ENCODE data around the gene UBE2S. TPM values are rescaled to one million over a fixed set of nuclear protein-coding genes. Genes with fewer than 3 reads are reported as not detected.

UBE2S gene
- 144 and 190 TPM in 2 replicates for total RNA-seq

GRCh38 chr19:55407550-55407799, at the start of gene UBE2S:
Gene UBE2S, minus strand, starts transcription at chr19:55407788. Its CDS starts 199 bp downstream, at chr19:55407589.

GRCh38 chr19:55443045-55443823, 35.6 kb upstream of the UBE2S start, which contains the start of gene SHISA7:
Gene SHISA7, minus strand, starts transcription at chr19:55443300. Its CDS starts 437 bp downstream, at chr19:55442863.

GRCh38 chr19:55385724-55386492, 21.7 kb downstream of the UBE2S start, which contains the start of gene RPL28:
Gene RPL28, plus strand, starts transcription at chr19:55385932. Its CDS starts 426 bp downstream, at chr19:55386358.

DNA sequence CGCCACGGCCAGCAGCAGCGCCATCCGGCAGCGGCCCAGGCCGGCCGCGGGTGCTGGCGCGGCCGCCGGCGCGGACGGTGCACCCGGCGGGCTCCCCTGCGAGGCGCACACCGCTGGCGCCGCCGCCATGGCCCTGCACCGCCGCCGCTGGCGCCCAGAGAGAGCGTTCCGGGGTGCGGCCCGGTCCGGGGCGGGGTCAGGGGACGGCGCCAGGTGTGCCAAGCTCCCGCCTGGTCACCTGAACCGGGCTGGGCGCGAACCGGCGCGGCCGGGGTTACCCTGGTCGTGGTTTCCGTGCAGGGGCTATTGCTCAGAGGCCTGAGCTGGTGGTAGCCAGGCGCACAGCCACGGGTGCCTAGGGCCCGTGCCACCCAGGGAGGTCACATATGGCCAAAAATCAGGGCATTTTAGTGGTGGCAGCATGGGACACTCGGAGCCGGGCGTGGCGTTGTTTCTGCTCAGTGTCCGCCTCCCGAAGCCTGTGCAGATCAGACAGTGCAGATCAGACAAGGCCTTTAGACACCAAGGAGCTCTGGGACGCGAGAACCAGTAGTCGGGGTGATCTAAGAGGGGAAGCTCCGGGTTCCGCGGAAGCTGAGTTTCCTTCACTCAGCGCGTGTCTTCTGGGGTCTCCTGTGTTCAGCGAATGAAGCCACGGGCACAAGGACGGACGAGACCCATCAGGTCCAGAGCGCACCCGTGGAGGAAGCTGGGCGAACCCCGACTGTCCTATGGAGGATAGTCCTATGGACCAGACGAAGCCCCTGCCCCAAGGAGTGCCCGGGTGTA, 23.3 kb downstream of the UBE2S start, which contains the start of gene TMEM238:
Gene TMEM238 (minus strand): TSS at position 162 of the 789 bp plus-strand sequence. CDS start 33 bp downstream, at position 129.

GRCh38 chr19:55376241-55376933, 31.2 kb downstream of the UBE2S start, which contains the start of gene TMEM190:
Gene TMEM190, plus strand, starts transcription at chr19:55376826. Its CDS starts 28 bp downstream, at chr19:55376854.

DNA sequence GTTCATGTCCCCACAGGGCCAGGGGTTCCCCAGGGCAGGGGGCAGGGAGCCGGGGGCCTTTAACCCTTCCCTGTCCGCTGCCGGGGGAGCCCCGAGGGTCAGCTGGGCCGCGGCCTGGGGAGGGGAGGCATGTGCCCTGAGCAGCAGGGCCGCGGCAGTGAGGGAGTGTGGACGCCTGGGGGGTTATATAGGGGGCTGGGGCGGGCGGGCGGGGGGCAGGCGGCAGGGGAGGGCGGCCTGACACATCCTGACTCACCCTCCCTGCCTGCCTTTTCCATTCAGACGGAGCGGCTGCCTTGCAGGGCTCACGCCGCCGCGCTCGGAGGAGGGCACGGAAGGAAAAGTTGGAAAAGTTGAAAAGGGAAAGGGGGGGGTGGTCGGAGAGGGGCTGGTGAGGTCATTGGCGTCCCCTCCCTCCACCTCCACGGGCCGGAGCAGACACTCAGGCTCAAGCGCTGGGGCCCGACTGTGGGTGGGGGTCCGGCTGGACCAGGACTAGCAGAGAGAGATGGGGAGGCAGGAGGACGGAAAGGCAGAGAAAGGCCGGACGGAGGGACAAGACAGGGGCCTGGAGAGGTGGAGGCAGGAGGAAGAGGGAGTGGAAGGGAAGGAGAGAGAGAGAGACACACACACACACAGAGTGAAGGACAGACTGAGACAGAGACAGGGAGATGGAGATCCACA, 37.1 kb downstream of the UBE2S start, which contains the start of gene IL11:
Gene IL11 (minus strand): TSS at position 159 of the 684 bp plus-strand sequence. CDS start 153 bp downstream, at position 6.

DNA sequence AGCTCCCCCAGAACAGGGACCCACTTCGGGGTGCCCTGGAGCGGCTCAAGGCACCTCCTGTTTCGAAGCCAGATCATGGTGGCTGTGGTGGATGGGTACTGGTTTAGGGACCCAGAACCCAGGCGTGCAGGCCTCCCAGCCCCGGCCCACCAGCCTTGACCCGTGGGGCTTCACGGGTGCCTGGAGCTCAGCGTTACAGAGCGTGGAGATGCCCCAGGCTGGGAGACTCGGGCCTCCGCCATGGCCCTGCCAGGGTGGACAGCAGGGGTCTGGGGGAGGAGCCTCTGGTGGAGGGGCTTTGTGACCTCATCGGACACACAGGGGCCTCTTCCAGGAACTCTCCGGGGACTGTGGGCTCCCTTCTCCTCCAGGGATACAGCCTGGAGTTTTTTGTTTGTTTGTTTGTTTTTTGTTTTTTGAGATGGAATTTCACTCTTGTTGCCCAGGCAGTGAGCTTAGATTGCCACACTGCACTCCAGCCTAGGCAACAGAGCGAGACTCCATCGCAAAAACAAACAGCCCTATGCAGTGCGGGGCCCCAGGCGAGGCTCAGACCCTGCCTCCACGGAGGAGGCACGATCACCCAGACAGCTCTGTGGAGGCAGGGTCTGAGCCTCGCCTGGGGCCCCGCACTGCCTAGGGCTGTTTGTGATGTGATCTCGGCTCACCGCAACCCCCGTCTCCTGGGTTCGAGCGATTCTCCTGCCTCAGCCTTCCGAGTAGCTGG, 44.4 kb downstream of the UBE2S start, which contains the start of gene GARIN5B:
Gene GARIN5B (minus strand): TSS at position 271 of the 727 bp plus-strand sequence. CDS start 194 bp downstream, at position 77.

DNA sequence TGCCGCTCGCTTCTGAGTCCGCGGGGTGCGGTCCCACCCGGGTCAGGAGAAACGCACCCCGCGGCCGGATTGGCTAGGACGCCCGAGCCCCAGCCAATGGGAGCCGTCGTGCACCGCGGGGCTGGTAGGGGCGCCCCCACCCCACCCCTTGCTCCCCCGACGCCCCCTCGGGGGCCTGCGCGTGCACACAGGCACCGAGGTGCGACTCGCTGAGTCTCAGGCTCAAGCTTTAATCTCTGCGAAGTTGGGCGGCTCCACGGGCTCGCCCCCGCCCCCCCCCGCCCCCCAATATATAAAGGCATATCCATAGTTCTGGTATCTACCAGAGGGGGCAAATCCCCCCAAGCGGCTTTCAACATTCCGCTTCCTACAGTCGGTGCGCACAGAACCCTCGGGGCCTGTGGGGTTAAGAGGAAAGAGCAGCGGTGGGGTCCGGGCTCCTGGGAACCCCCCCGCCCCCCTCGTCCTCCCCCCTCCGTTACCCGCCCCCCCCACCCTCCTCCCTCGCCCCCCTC, 52.8 kb downstream of the UBE2S start, which contains the start of gene COX6B2:
Gene COX6B2 (minus strand): TSS at position 22 of the 515 bp plus-strand sequence. CDS start 198 bp downstream, outside the sequence.

Other genes starting within 250 kb of the UBE2S start
- gene DNAAF3, start 241.2 kb downstream of the UBE2S start, total RNA-seq, result 1.1 and 3.1 TPM in 2 replicates
- gene SYT5, start 227.5 kb downstream of the UBE2S start, total RNA-seq, result not detected in 2 replicates
- gene PTPRH, start 198.3 kb downstream of the UBE2S start, total RNA-seq, result 0.21 TPM in 1 of 2 replicates, not detected in the other
- gene TMEM86B, start 179.0 kb downstream of the UBE2S start, total RNA-seq, result 1.1 and 2.4 TPM in 2 replicates
- 38.7 and 50.4 TPM in 2 replicates for gene PPP6R1, start 148.8 kb downstream of the UBE2S start, total RNA-seq
- 61.6 and 84.8 TPM in 2 replicates for gene HSPBP1, start 127.7 kb downstream of the UBE2S start, total RNA-seq
- gene BRSK1, start 123.8 kb downstream of the UBE2S start, total RNA-seq, result 1.6 and 5.0 TPM in 2 replicates
- not detected in 2 replicates for gene TMEM150B, start 82.4 kb downstream of the UBE2S start, total RNA-seq
- 14.7 and 18.8 TPM in 2 replicates for gene KMT5C, start 67.9 kb downstream of the UBE2S start, total RNA-seq
- gene COX6B2, start 53.1 kb downstream of the UBE2S start, total RNA-seq, result 0.35 TPM in 1 of 2 replicates, not detected in the other
- not detected in 2 replicates for gene GARIN5B, start 44.5 kb downstream of the UBE2S start, total RNA-seq
- 5.5 and 6.1 TPM in 2 replicates for gene IL11, start 37.3 kb downstream of the UBE2S start, total RNA-seq
- gene TMEM190, start 31.0 kb downstream of the UBE2S start, total RNA-seq, result not detected in 2 replicates
- 11.8 and 33.3 TPM in 2 replicates for gene TMEM238, start 23.5 kb downstream of the UBE2S start, total RNA-seq
- 279 and 544 TPM in 2 replicates for gene RPL28, start 21.9 kb downstream of the UBE2S start, total RNA-seq
- not detected in 2 replicates for gene SHISA7, start 35.5 kb upstream of the UBE2S start, total RNA-seq
- gene ISOC2, start 53.9 kb upstream of the UBE2S start, total RNA-seq, result 70.7 and 87.7 TPM in 2 replicates
- gene C19orf85, start 57.0 kb upstream of the UBE2S start, total RNA-seq, result not detected in 2 replicates
- gene ZNF628, start 68.8 kb upstream of the UBE2S start, total RNA-seq, result 3.7 and 10.4 TPM in 2 replicates
- 16.7 and 39.8 TPM in 2 replicates for gene NAT14, start 77.4 kb upstream of the UBE2S start, total RNA-seq
- gene SSC5D, start 80.6 kb upstream of the UBE2S start, total RNA-seq, result 0.09 TPM in 1 of 2 replicates, not detected in the other
- gene SBK2, start 129.3 kb upstream of the UBE2S start, total RNA-seq, result not detected in 2 replicates
- not detected in 2 replicates for gene SBK3, start 137.8 kb upstream of the UBE2S start, total RNA-seq
- gene ZNF579, start 173.1 kb upstream of the UBE2S start, total RNA-seq, result 7.2 and 7.6 TPM in 2 replicates
- gene FIZ1, start 191.7 kb upstream of the UBE2S start, total RNA-seq, result 3.1 and 3.7 TPM in 2 replicates
- 27.2 and 31.9 TPM in 2 replicates for gene ZNF524, start 192.5 kb upstream of the UBE2S start, total RNA-seq
- 4.4 and 5.8 TPM in 2 replicates for gene ZNF865, start 197.9 kb upstream of the UBE2S start, total RNA-seq
- gene ZNF784, start 216.8 kb upstream of the UBE2S start, total RNA-seq, result 4.1 and 6.1 TPM in 2 replicates
- 10.5 and 29.2 TPM in 2 replicates for gene ZNF580, start 233.2 kb upstream of the UBE2S start, total RNA-seq
- 30.8 and 37.0 TPM in 2 replicates for gene ZNF581, start 235.9 kb upstream of the UBE2S start, total RNA-seq
- 14.0 and 18.0 TPM in 2 replicates for gene CCDC106, start 240.4 kb upstream of the UBE2S start, total RNA-seq
- gene U2AF2, start 247.2 kb upstream of the UBE2S start, total RNA-seq, result 174 and 255 TPM in 2 replicates

Measured in airway epithelial cell (primary cell).